ENCODE data around the gene UBR2.
A peak's percentile ranks its signal among the peaks of the same experiment; 100 is the strongest.

The UBR2 gene

GRCh38 chr6:42563697-42564505, at the start of gene UBR2:
Gene UBR2, plus strand, starts transcription at chr6:42564029. Its CDS starts 291 bp downstream, at chr6:42564320.
- peak within 1 kb of the TSS; percentile 91 to 100 (median 99) for H3K9ac ChIP-seq (ENCODE audit: low read length in 5 of 5)
- H3K4me1 ChIP-seq (ENCODE audit: control insufficient read depth in 5 of 5, insufficient read depth in 5 of 5, low read length in 5 of 5) = peaks cover 5 to 28% (median 25%) of the 10 kb centered on the region in 5 donors
- H3K36me3 ChIP-seq (ENCODE audit: control insufficient read depth in 5 of 5, insufficient read depth in 5 of 5, low read length in 5 of 5) = no peaks in the 10 kb centered on the region
- no peaks in the 10 kb centered on the region for H3K9me3 ChIP-seq (ENCODE audit: control insufficient read depth in 5 of 5, low read length in 5 of 5)
- peak within 1 kb of the TSS; percentile 100 for H3K27ac ChIP-seq (ENCODE audit: low read depth, low read length)
- peak within 1 kb of the TSS; percentile 84 to 100 (median 95) for H3K4me3 ChIP-seq (ENCODE audit: low read depth in 1 of 5, low read length in 5 of 5)
- peaks cover 0 to 2% (median 0%) of the 10 kb centered on the region in 5 donors for H3K27me3 ChIP-seq (ENCODE audit: control insufficient read depth in 5 of 5, insufficient read depth in 4 of 5, low read length in 5 of 5)

GRCh38 chr6:42514745-42515144, 49.1 kb upstream of the UBR2 start:
- no peaks in the 10 kb centered on the region for H3K36me3 ChIP-seq (ENCODE audit: control insufficient read depth in 5 of 5, insufficient read depth in 5 of 5, low read length in 5 of 5)
- peaks cover 0 to 2% (median under 1%) of the 10 kb centered on the region in 5 donors for H3K9me3 ChIP-seq (ENCODE audit: control insufficient read depth in 5 of 5, low read length in 5 of 5)
- H3K27ac ChIP-seq (ENCODE audit: low read depth, low read length) = no peak overlapping the region
- no peaks in the 10 kb centered on the region for H3K4me1 ChIP-seq (ENCODE audit: control insufficient read depth in 5 of 5, insufficient read depth in 5 of 5, low read length in 5 of 5)
- H3K9ac ChIP-seq (ENCODE audit: low read length in 5 of 5) = no peak overlapping the region
- no peak overlapping the region for H3K4me3 ChIP-seq (ENCODE audit: low read depth in 1 of 5, low read length in 5 of 5)
- no peaks in the 10 kb centered on the region for H3K27me3 ChIP-seq (ENCODE audit: control insufficient read depth in 5 of 5, insufficient read depth in 4 of 5, low read length in 5 of 5)

- Histone ChIP-seq H3K4me3 (ENCODE audit: low read depth in 1 of 5, low read length in 5 of 5) (no peak overlapping the region), H3K9ac (ENCODE audit: low read length in 5 of 5) (no peak overlapping the region), H3K4me1 (ENCODE audit: control insufficient read depth in 5 of 5, insufficient read depth in 5 of 5, low read length in 5 of 5) (no peaks in the 10 kb centered on the region), H3K36me3 (ENCODE audit: control insufficient read depth in 5 of 5, insufficient read depth in 5 of 5, low read length in 5 of 5) (no peaks in the 10 kb centered on the region), H3K9me3 (ENCODE audit: control insufficient read depth in 5 of 5, low read length in 5 of 5) (peaks cover 5 to 8% (median 7%) of the 10 kb centered on the region in 5 donors), H3K27ac (ENCODE audit: low read depth, low read length) (no peak overlapping the region), H3K27me3 (ENCODE audit: control insufficient read depth in 5 of 5, insufficient read depth in 4 of 5, low read length in 5 of 5) (no peaks in the 10 kb centered on the region)
Measured at GRCh38 chr6:42519779-42520178, 44.0 kb upstream of the UBR2 start.

- H3K4me1 ChIP-seq (ENCODE audit: control insufficient read depth in 5 of 5, insufficient read depth in 5 of 5, low read length in 5 of 5) = no peaks in the 10 kb centered on the region
- no peak overlapping the region for H3K9ac ChIP-seq (ENCODE audit: low read length in 5 of 5)
- H3K9me3 ChIP-seq (ENCODE audit: control insufficient read depth in 5 of 5, low read length in 5 of 5) = peaks cover 5 to 8% (median 7%) of the 10 kb centered on the region in 5 donors
- H3K27ac ChIP-seq (ENCODE audit: low read depth, low read length) = no peak overlapping the region
- H3K36me3 ChIP-seq (ENCODE audit: control insufficient read depth in 5 of 5, insufficient read depth in 5 of 5, low read length in 5 of 5) = no peaks in the 10 kb centered on the region
- no peaks in the 10 kb centered on the region for H3K27me3 ChIP-seq (ENCODE audit: control insufficient read depth in 5 of 5, insufficient read depth in 4 of 5, low read length in 5 of 5)
- no peak overlapping the region for H3K4me3 ChIP-seq (ENCODE audit: low read depth in 1 of 5, low read length in 5 of 5)
Measured at GRCh38 chr6:42520786-42521607, 42.8 kb upstream of the UBR2 start.

GRCh38 chr6:42522036-42522435, 41.8 kb upstream of the UBR2 start:
- Histone ChIP-seq H3K27ac (ENCODE audit: low read depth, low read length) (no peak overlapping the region), H3K9me3 (ENCODE audit: control insufficient read depth in 5 of 5, low read length in 5 of 5) (peaks cover 5 to 8% (median 7%) of the 10 kb centered on the region in 5 donors), H3K9ac (ENCODE audit: low read length in 5 of 5) (no peak overlapping the region), H3K4me1 (ENCODE audit: control insufficient read depth in 5 of 5, insufficient read depth in 5 of 5, low read length in 5 of 5) (no peaks in the 10 kb centered on the region), H3K4me3 (ENCODE audit: low read depth in 1 of 5, low read length in 5 of 5) (no peak overlapping the region), H3K27me3 (ENCODE audit: control insufficient read depth in 5 of 5, insufficient read depth in 4 of 5, low read length in 5 of 5) (no peaks in the 10 kb centered on the region), H3K36me3 (ENCODE audit: control insufficient read depth in 5 of 5, insufficient read depth in 5 of 5, low read length in 5 of 5) (no peaks in the 10 kb centered on the region)

GRCh38 chr6:42522942-42523814, 40.7 kb upstream of the UBR2 start:
- H3K27ac ChIP-seq (ENCODE audit: low read depth, low read length) = no peak overlapping the region
- H3K36me3 ChIP-seq (ENCODE audit: control insufficient read depth in 5 of 5, insufficient read depth in 5 of 5, low read length in 5 of 5) = no peaks in the 10 kb centered on the region
- H3K4me3 ChIP-seq (ENCODE audit: low read depth in 1 of 5, low read length in 5 of 5) = no peak overlapping the region
- H3K9ac ChIP-seq (ENCODE audit: low read length in 5 of 5) = no peak overlapping the region
- H3K9me3 ChIP-seq (ENCODE audit: control insufficient read depth in 5 of 5, low read length in 5 of 5) = peaks cover 5 to 8% (median 7%) of the 10 kb centered on the region in 5 donors
- no peaks in the 10 kb centered on the region for H3K4me1 ChIP-seq (ENCODE audit: control insufficient read depth in 5 of 5, insufficient read depth in 5 of 5, low read length in 5 of 5)
- no peaks in the 10 kb centered on the region for H3K27me3 ChIP-seq (ENCODE audit: control insufficient read depth in 5 of 5, insufficient read depth in 4 of 5, low read length in 5 of 5)

GRCh38 chr6:42525206-42525605, 38.6 kb upstream of the UBR2 start:
- no peaks in the 10 kb centered on the region for H3K36me3 ChIP-seq (ENCODE audit: control insufficient read depth in 5 of 5, insufficient read depth in 5 of 5, low read length in 5 of 5)
- H3K27me3 ChIP-seq (ENCODE audit: control insufficient read depth in 5 of 5, insufficient read depth in 4 of 5, low read length in 5 of 5) = no peaks in the 10 kb centered on the region
- H3K27ac ChIP-seq (ENCODE audit: low read depth, low read length) = no peak overlapping the region
- peaks cover 0 to 3% (median 2%) of the 10 kb centered on the region in 5 donors for H3K9me3 ChIP-seq (ENCODE audit: control insufficient read depth in 5 of 5, low read length in 5 of 5)
- H3K4me1 ChIP-seq (ENCODE audit: control insufficient read depth in 5 of 5, insufficient read depth in 5 of 5, low read length in 5 of 5) = no peaks in the 10 kb centered on the region
- H3K4me3 ChIP-seq (ENCODE audit: low read depth in 1 of 5, low read length in 5 of 5) = no peak overlapping the region
- no peak overlapping the region for H3K9ac ChIP-seq (ENCODE audit: low read length in 5 of 5)

- no peak overlapping the region for H3K27ac ChIP-seq (ENCODE audit: low read depth, low read length)
- no peaks in the 10 kb centered on the region for H3K9me3 ChIP-seq (ENCODE audit: control insufficient read depth in 5 of 5, low read length in 5 of 5)
- H3K36me3 ChIP-seq (ENCODE audit: control insufficient read depth in 5 of 5, insufficient read depth in 5 of 5, low read length in 5 of 5) = no peaks in the 10 kb centered on the region
- H3K4me3 ChIP-seq (ENCODE audit: low read depth in 1 of 5, low read length in 5 of 5) = no peak overlapping the region
- no peaks in the 10 kb centered on the region for H3K27me3 ChIP-seq (ENCODE audit: control insufficient read depth in 5 of 5, insufficient read depth in 4 of 5, low read length in 5 of 5)
- H3K9ac ChIP-seq (ENCODE audit: low read length in 5 of 5) = no peak overlapping the region
- peaks cover 0 to 3% (median 0%) of the 10 kb centered on the region in 5 donors for H3K4me1 ChIP-seq (ENCODE audit: control insufficient read depth in 5 of 5, insufficient read depth in 5 of 5, low read length in 5 of 5)
Measured at GRCh38 chr6:42526616-42527015, 37.2 kb upstream of the UBR2 start.

- Histone ChIP-seq H3K9me3 (ENCODE audit: control insufficient read depth in 5 of 5, low read length in 5 of 5) (no peaks in the 10 kb centered on the region), H3K27ac (ENCODE audit: low read depth, low read length) (no peak overlapping the region), H3K27me3 (ENCODE audit: control insufficient read depth in 5 of 5, insufficient read depth in 4 of 5, low read length in 5 of 5) (no peaks in the 10 kb centered on the region), H3K9ac (ENCODE audit: low read length in 5 of 5) (no peak overlapping the region), H3K4me1 (ENCODE audit: control insufficient read depth in 5 of 5, insufficient read depth in 5 of 5, low read length in 5 of 5) (peaks cover 0 to 3% (median 0%) of the 10 kb centered on the region in 5 donors), H3K36me3 (ENCODE audit: control insufficient read depth in 5 of 5, insufficient read depth in 5 of 5, low read length in 5 of 5) (no peaks in the 10 kb centered on the region), H3K4me3 (ENCODE audit: low read depth in 1 of 5, low read length in 5 of 5) (no peak overlapping the region)
Measured at GRCh38 chr6:42527204-42527603, 36.6 kb upstream of the UBR2 start.
